Keratinocyte (primary cell): ENCODE results near the gene KCNMA1. TPM values are rescaled to one million over a fixed set of nuclear protein-coding genes. Genes with fewer than 3 reads are reported as not detected.

ENCODE experiments used
- DNase-seq: peaks from one replicate; pipeline ENCODE4 v3.0.0-alpha.2; 2011; ENCODE audit warnings: low read depth, missing footprints, low spot score
- FAIRE-seq: peaks from 2 replicates; lab custom pipeline; 2011; peaks lifted over from hg19 to GRCh38; lab: Jason Lieb, UNC
- H2AFZ ChIP-seq: 2 replicates; pipeline ENCODE4 v1.6.0; 2012; ENCODE audit warnings: low read length, control low read depth, inconsistent platforms; ENCODE audit not compliant: control insufficient read depth
- H3K27ac ChIP-seq: 2 replicates; pipeline ENCODE4 v1.5.1; 2011; ENCODE audit warnings: low read length; ENCODE audit not compliant: control insufficient read depth, insufficient read depth
- H3K27me3 ChIP-seq: 3 replicates; pipeline ENCODE4 v1.6.0; 2011; ENCODE audit warnings: low read length; ENCODE audit not compliant: control insufficient read depth, insufficient read depth; ENCODE audit errors: extremely low read depth
- H3K36me3 ChIP-seq, 2 experiments: 2 replicates in 1 of 2; 3 replicates in 1 of 2; pipeline ENCODE4 v1.5.1; 2011; ENCODE audit warnings: low read length in 2 of 2, mild to moderate bottlenecking in 1 of 2; ENCODE audit not compliant: control insufficient read depth in 2 of 2, insufficient read depth in 2 of 2; ENCODE audit errors: extremely low read depth in 1 of 2
- H3K4me1 ChIP-seq: 3 replicates; pipeline ENCODE4 v1.5.1; 2011; ENCODE audit warnings: low read length; ENCODE audit not compliant: control insufficient read depth, insufficient read depth; ENCODE audit errors: extremely low read depth
- H3K4me2 ChIP-seq: 3 replicates; pipeline ENCODE4 v1.6.0; 2011; ENCODE audit warnings: low read depth, low read length; ENCODE audit not compliant: control insufficient read depth, insufficient read depth; ENCODE audit errors: extremely low read depth
- H3K4me3 ChIP-seq, 3 experiments: fragments of 200-600 bp in 1 of 3; sonication (generic) in 1 of 3; 2 replicates in 2 of 3; 3 replicates in 1 of 3; pipeline ENCODE4 v1.5.1; 2011 to 2016; ENCODE audit warnings: low read length in 3 of 3, mild to moderate bottlenecking in 3 of 3, control low read depth in 2 of 3, inconsistent platforms in 1 of 3, low read depth in 1 of 3, mixed read lengths in 1 of 3, mixed run types in 1 of 3, moderate library complexity in 1 of 3; ENCODE audit not compliant: control insufficient read depth in 2 of 3, insufficient read depth in 2 of 3; ENCODE audit errors: extremely low read depth in 1 of 3
- H3K79me2 ChIP-seq: 2 replicates; pipeline ENCODE4 v1.6.0; 2012; ENCODE audit warnings: low read length; ENCODE audit not compliant: control insufficient read depth, insufficient read depth
- H3K9ac ChIP-seq: 3 replicates; pipeline ENCODE4 v1.6.0; 2011; ENCODE audit warnings: low read length; ENCODE audit not compliant: control insufficient read depth, insufficient read depth; ENCODE audit errors: extremely low read depth
- H3K9me1 ChIP-seq: 3 replicates; pipeline ENCODE4 v1.6.0; 2011; ENCODE audit warnings: low read length; ENCODE audit not compliant: control insufficient read depth, insufficient read depth; ENCODE audit errors: extremely low read depth
- H3K9me3 ChIP-seq: 2 replicates; pipeline ENCODE4 v1.5.1; 2012; ENCODE audit warnings: low read depth, low read length; ENCODE audit not compliant: control insufficient read depth
- H4K20me1 ChIP-seq: 3 replicates; pipeline ENCODE4 v1.6.0; 2011; ENCODE audit warnings: low read length; ENCODE audit not compliant: control insufficient read depth, insufficient read depth; ENCODE audit errors: extremely low read depth
- CTCF ChIP-seq, 3 experiments: IDR thresholded peaks in 1 of 3; conservative IDR thresholded peaks in 1 of 3; optimal IDR thresholded peaks in 1 of 3; 2 replicates in 2 of 3; 3 replicates in 1 of 3; pipeline versions ENCODE3 to v1.5.1; 2011; ENCODE audit warnings: low read length in 3 of 3, mild to moderate bottlenecking in 3 of 3, moderate library complexity in 2 of 3, control low read depth in 1 of 3, inconsistent platforms in 1 of 3; ENCODE audit not compliant: insufficient read depth in 2 of 3; ENCODE audit errors: extremely low read depth in 1 of 3
- EZH2 ChIP-seq: IDR thresholded peaks from one replicate; pipeline ENCODE4 v1.6.1; 2012; ENCODE audit warnings: inconsistent platforms, mild to moderate bottlenecking, low read length, moderate library complexity
- dilution Hi-C: fragments of 300-500 bp; cut with MboI; formaldehyde crosslinking; loops from one replicate; pipeline ENCODE4 v1.7.0; 2020; ENCODE audit warnings: low sequenced_read_pairs; ENCODE audit not compliant: extremely low pct_ligation_motif_present
- polyA plus RNA-seq, 5 experiments: library from polyadenylated mRNA; depleted of rRNA in 3 of 5; stranded (reverse) in 3 of 5; stranded (forward) in 1 of 5; unstranded in 1 of 5; fragments of >200 nt; gene quantifications; 1 replicate in 1 of 5; 2 replicates in 3 of 5; 3 replicates in 1 of 5; pipeline versions ENCODE4 v1.2.1 to v1.2.3, GENCODE V29; 2011 to 2012; ENCODE audit warnings: missing spikeins in 2 of 5, low read depth in 1 of 5, low replicate concordance in 1 of 5

The KCNMA1 gene
- polyA plus RNA-seq, 1 donor (not counting 4 experiments of a cell fraction or from before 2014, with no cell fraction given), result 6.3 TPM

GRCh38 chr10:77007834-77008233, 629.8 kb downstream of the KCNMA1 start:
- H3K27ac ChIP-seq, result peak overlapping the region; percentile 15

GRCh38 chr10:77006836-77007511, 630.6 kb downstream of the KCNMA1 start:
- no peak overlapping the region for H2AFZ ChIP-seq
- no peaks in the 10 kb centered on the region for H4K20me1 ChIP-seq
- FAIRE-seq (peak; percentile 74), DNase-seq (peak; percentile 78)
- H3K9me1 ChIP-seq, result no peaks in the 10 kb centered on the region
- no peaks in the 10 kb centered on the region for H3K36me3 ChIP-seq
- dilution Hi-C loops, result no loop called here
- no peaks in the 10 kb centered on the region for H3K27me3 ChIP-seq
- peaks cover 17% of the 10 kb centered on the region for H3K4me1 ChIP-seq
- no peak overlapping the region for H3K4me3 ChIP-seq
- TF ChIP-seq EZH2, result no peak
- TF ChIP-seq CTCF (optimal IDR thresholded peaks at IDR 0.05 in 1 of 3, IDR thresholded peaks at IDR 0.05 in 1 of 3, conservative IDR thresholded peaks at IDR 0.05 in 1 of 3; ENCODE audit: extremely low read depth in 1 of 3, insufficient read depth in 2 of 3, low read length in 3 of 3), result no peak
- peaks cover 6% of the 10 kb centered on the region for H3K9me3 ChIP-seq
- H3K4me2 ChIP-seq, result no peak overlapping the region
- no peak overlapping the region for H3K9ac ChIP-seq
- no peaks in the 10 kb centered on the region for H3K79me2 ChIP-seq
- H3K27ac ChIP-seq, result peak overlapping the region; percentile 55

More at GRCh38 chr10:77007834-77008233, 629.8 kb downstream of the KCNMA1 start:
- no peaks in the 10 kb centered on the region for H4K20me1 ChIP-seq
- no peak overlapping the region for H3K4me3 ChIP-seq
- H3K36me3 ChIP-seq, result no peaks in the 10 kb centered on the region
- H3K27me3 ChIP-seq, result no peaks in the 10 kb centered on the region
- no peak overlapping the region for H2AFZ ChIP-seq
- H3K9me1 ChIP-seq, result no peaks in the 10 kb centered on the region
- H3K9me3 ChIP-seq, result peaks cover 6% of the 10 kb centered on the region
- no peak for DNase-seq
- H3K4me2 ChIP-seq, result no peak overlapping the region
- TF ChIP-seq EZH2, result no peak
- no peak for TF ChIP-seq CTCF (optimal IDR thresholded peaks at IDR 0.05 in 1 of 3, IDR thresholded peaks at IDR 0.05 in 1 of 3, conservative IDR thresholded peaks at IDR 0.05 in 1 of 3; ENCODE audit: extremely low read depth in 1 of 3, insufficient read depth in 2 of 3, low read length in 3 of 3)
- H3K4me1 ChIP-seq, result peaks cover 17% of the 10 kb centered on the region
- no peak for FAIRE-seq
- no peaks in the 10 kb centered on the region for H3K79me2 ChIP-seq
- H3K9ac ChIP-seq, result no peak overlapping the region
- dilution Hi-C loops, result no loop called here
